ENCODE results near the gene CEP350. TPM values are rescaled to one million over a fixed set of nuclear protein-coding genes. Genes with fewer than 3 reads are reported as not detected.

CEP350 gene
- total RNA-seq, 1 donor from 2014 or later: 31.1 TPM

- no peak for DNase-seq (ENCODE audit: low read depth)
- no peak for FAIRE-seq
- H3K4me3 ChIP-seq (ENCODE audit: low read depth, low read length): no peak overlapping the region
- H3K36me3 ChIP-seq (ENCODE audit: control insufficient read depth, insufficient read depth, low read length): no peaks in the 10 kb centered on the region
- H3K27me3 ChIP-seq (ENCODE audit: control insufficient read depth, insufficient read depth, low read length): no peaks in the 10 kb centered on the region
- no peak for TF ChIP-seq CTCF (IDR thresholded peaks at IDR 0.05; ENCODE audit: insufficient read depth, low read length, severe bottlenecking)
These were observed 3.0 kb upstream of the CEP350 start for GRCh38 chr1:179951383-179952144.

GRCh38 chr1:179952186-179952585 is 2.4 kb upstream of the CEP350 start:
- DNase-seq (ENCODE audit: low read depth): no peak
- TF ChIP-seq CTCF (IDR thresholded peaks at IDR 0.05; ENCODE audit: insufficient read depth, low read length, severe bottlenecking): no peak
- no peaks in the 10 kb centered on the region for H3K36me3 ChIP-seq (ENCODE audit: control insufficient read depth, insufficient read depth, low read length)

GRCh38 chr1:179953974-179954492 is 577 bp upstream of the CEP350 start:
- Histone ChIP-seq H3K36me3 (ENCODE audit: control insufficient read depth, insufficient read depth, low read length) (no peaks in the 10 kb centered on the region), H3K27me3 (ENCODE audit: control insufficient read depth, insufficient read depth, low read length) (no peaks in the 10 kb centered on the region), H3K4me3 (ENCODE audit: low read depth, low read length) (peak overlapping the region; percentile 78)
- no peak for FAIRE-seq
- peak; percentile 13 for TF ChIP-seq CTCF (IDR thresholded peaks at IDR 0.05; ENCODE audit: insufficient read depth, low read length, severe bottlenecking)
- peak; percentile 65 for DNase-seq (ENCODE audit: low read depth)

More at GRCh38 chr1:179952186-179952585, 2.4 kb upstream of the CEP350 start:
- FAIRE-seq: no peak
- H3K4me3 ChIP-seq (ENCODE audit: low read depth, low read length): no peak overlapping the region
- H3K27me3 ChIP-seq (ENCODE audit: control insufficient read depth, insufficient read depth, low read length): no peaks in the 10 kb centered on the region

GRCh38 chr1:179955287-179955680 is 674 bp downstream of the CEP350 start:
- Histone ChIP-seq H3K27me3 (ENCODE audit: control insufficient read depth, insufficient read depth, low read length) (no peaks in the 10 kb centered on the region), H3K36me3 (ENCODE audit: control insufficient read depth, insufficient read depth, low read length) (no peaks in the 10 kb centered on the region), H3K4me3 (ENCODE audit: low read depth, low read length) (peak overlapping the region; percentile 78)
- FAIRE-seq: no peak
- DNase-seq (ENCODE audit: low read depth): peak; percentile 36
- TF ChIP-seq CTCF (IDR thresholded peaks at IDR 0.05; ENCODE audit: insufficient read depth, low read length, severe bottlenecking): no peak

- H3K36me3 ChIP-seq (ENCODE audit: control insufficient read depth, insufficient read depth, low read length): no peaks in the 10 kb centered on the region
- H3K4me3 ChIP-seq (ENCODE audit: low read depth, low read length): peak overlapping the region; percentile 78
- no peak for TF ChIP-seq CTCF (IDR thresholded peaks at IDR 0.05; ENCODE audit: insufficient read depth, low read length, severe bottlenecking)
- no peaks in the 10 kb centered on the region for H3K27me3 ChIP-seq (ENCODE audit: control insufficient read depth, insufficient read depth, low read length)
- FAIRE-seq (no peak), DNase-seq (ENCODE audit: low read depth) (no peak)
These were observed 1.1 kb downstream of the CEP350 start for GRCh38 chr1:179955731-179956130.
